K562 (cell line): ENCODE results near the gene ZC3H18.
A peak's percentile ranks its signal among the peaks of the same experiment; 100 is the strongest.

Experiments
- EGR1 ChIP-seq: fragments of 450-650 bp; conservative IDR thresholded peaks from 2 replicates; pipeline ENCODE4 v1.6.1; 2017; ENCODE audit warnings: mild to moderate bottlenecking
- FOSL1 ChIP-seq: fragments of 200-800 bp; sonication (Bioruptor generic); conservative IDR thresholded peaks from 2 replicates; pipeline ENCODE4 v1.6.1; 2016; ENCODE audit warnings: missing genetic modification characterization, missing compliant biosample characterization
- JUND ChIP-seq, 2 experiments: IDR thresholded peaks; 2 replicates in 1 of 2; 3 replicates in 1 of 2; pipeline ENCODE4 v1.6.1; 2011; ENCODE audit warnings: borderline replicate concordance in 2 of 2, low read depth in 2 of 2, low read length in 2 of 2, improper control_type of control experiment in 1 of 2, missing biosample characterization in 1 of 2, missing genetic modification characterization in 1 of 2, missing genetic modification reagents in 1 of 2
- NCOA6 ChIP-seq: fragments of 450-650 bp; IDR thresholded peaks from 2 replicates; pipeline ENCODE4 v1.6.1; 2017; ENCODE audit warnings: mild to moderate bottlenecking
- TRIM24 ChIP-seq, 2 experiments: fragments of 450-650 bp; IDR thresholded peaks; 2 replicates each; pipeline ENCODE4 v1.6.1; 2016
- ZNF707 ChIP-seq: fragments of 250-450 bp; sonication (Bioruptor Pico); conservative IDR thresholded peaks from 2 replicates; pipeline ENCODE4 v1.8.0; 2022; ENCODE audit warnings: inconsistent platforms, mild to moderate bottlenecking, moderate library complexity
- TF ChIP-seq, protein P1 (sequence below), 3 experiments: IDR thresholded peaks in 2 of 3; conservative IDR thresholded peaks in 1 of 3; 2 replicates each; pipeline ENCODE4 v1.5.1; 2011 to 2012; ENCODE audit warnings: low read length in 3 of 3, mild to moderate bottlenecking in 3 of 3, control low read depth in 2 of 3, improper control_type of control experiment in 1 of 3, inconsistent platforms in 1 of 3, low read depth in 1 of 3, mixed read lengths in 1 of 3, moderate library complexity in 1 of 3; ENCODE audit not compliant: insufficient read depth in 2 of 3
- TF ChIP-seq, protein P2 (sequence below): sonication (generic); formaldehyde crosslinking; IDR thresholded peaks from 2 replicates; pipeline ENCODE4 v1.8.0; 2022; ENCODE audit warnings: mild to moderate bottlenecking, low read depth, missing genetic modification reagents
- TF ChIP-seq, protein P3 (sequence below), 2 experiments: IDR thresholded peaks in 1 of 2; conservative IDR thresholded peaks in 1 of 2; 2 replicates each; pipeline ENCODE4 v1.6.1; 2016; ENCODE audit warnings: low read depth in 2 of 2, mild to moderate bottlenecking in 1 of 2, missing compliant biosample characterization in 1 of 2, missing genetic modification characterization in 1 of 2, moderate library complexity in 1 of 2
- TF ChIP-seq, protein P4 (sequence below): fragments of 450-650 bp; IDR thresholded peaks from 2 replicates; pipeline ENCODE4 v1.6.1; 2017; ENCODE audit warnings: antibody characterized with exemption
- TF ChIP-seq, protein P5 (sequence below): IDR thresholded peaks from 3 replicates; pipeline ENCODE4 v1.6.1; 2011; ENCODE audit warnings: borderline replicate concordance, mild to moderate bottlenecking, moderate library complexity; ENCODE audit not compliant: insufficient read length; ENCODE audit errors: extremely low read depth

DNA sequence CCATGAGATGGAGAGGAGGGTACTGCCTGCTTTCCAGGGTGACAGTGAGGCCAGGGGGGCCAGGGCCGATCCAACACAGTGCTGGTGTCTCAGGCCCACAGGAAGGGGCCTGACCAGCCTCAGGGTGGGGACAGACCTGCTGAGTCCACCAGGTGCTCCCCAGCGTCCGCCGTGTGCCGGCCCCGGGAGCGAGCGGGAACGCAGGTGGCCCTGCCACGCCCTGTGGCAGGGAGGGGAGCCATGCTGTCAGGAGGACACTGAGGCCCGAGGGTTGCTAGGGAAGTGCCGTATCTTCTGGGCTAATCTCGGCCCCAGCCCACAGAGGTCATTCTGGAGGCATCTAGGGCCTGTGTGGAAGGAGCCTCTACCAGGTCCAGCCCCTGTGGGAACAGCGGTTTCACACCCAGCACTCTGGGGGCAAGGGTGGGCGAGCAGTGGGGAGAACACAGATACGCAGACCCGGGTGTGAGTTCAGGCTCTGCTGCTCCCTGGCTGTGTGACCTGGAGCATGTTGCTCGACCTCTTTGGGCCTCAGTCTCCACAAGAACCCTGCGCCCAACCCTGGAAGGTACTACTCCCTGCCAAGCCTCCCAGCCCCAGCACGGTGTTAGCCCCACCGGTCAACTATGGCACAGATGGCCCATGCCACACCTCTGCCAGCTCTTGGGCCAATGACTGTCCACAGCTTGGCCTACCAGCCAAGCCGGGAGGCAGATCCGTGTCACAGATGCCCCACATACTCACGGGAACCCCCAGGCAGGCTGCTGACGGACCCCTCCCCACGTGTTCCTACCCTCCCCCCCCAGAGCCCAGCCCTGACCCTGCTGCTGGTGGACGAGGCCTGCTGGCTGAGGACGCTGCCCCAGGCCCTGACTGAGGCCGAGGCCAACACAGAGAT lies 43.9 kb upstream of the ZC3H18 start:
- no peak for TF ChIP-seq JUND (IDR thresholded peaks at IDR 0.05; ENCODE audit: borderline replicate concordance, low read depth, low read length)
- TF ChIP-seq JUND (tag; IDR thresholded peaks at IDR 0.05; ENCODE audit: borderline replicate concordance, low read depth, low read length): peak; percentile 12; the same call in 1 of the 3 replicates
- TF ChIP-seq, protein P1, sequence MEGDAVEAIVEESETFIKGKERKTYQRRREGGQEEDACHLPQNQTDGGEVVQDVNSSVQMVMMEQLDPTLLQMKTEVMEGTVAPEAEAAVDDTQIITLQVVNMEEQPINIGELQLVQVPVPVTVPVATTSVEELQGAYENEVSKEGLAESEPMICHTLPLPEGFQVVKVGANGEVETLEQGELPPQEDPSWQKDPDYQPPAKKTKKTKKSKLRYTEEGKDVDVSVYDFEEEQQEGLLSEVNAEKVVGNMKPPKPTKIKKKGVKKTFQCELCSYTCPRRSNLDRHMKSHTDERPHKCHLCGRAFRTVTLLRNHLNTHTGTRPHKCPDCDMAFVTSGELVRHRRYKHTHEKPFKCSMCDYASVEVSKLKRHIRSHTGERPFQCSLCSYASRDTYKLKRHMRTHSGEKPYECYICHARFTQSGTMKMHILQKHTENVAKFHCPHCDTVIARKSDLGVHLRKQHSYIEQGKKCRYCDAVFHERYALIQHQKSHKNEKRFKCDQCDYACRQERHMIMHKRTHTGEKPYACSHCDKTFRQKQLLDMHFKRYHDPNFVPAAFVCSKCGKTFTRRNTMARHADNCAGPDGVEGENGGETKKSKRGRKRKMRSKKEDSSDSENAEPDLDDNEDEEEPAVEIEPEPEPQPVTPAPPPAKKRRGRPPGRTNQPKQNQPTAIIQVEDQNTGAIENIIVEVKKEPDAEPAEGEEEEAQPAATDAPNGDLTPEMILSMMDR (IDR thresholded peaks at IDR 0.05 in 2 of 3, conservative IDR thresholded peaks at IDR 0.05 in 1 of 3; ENCODE audit: insufficient read depth in 2 of 3, low read depth in 1 of 3, low read length in 3 of 3): no peak
- TF ChIP-seq, protein P2, sequence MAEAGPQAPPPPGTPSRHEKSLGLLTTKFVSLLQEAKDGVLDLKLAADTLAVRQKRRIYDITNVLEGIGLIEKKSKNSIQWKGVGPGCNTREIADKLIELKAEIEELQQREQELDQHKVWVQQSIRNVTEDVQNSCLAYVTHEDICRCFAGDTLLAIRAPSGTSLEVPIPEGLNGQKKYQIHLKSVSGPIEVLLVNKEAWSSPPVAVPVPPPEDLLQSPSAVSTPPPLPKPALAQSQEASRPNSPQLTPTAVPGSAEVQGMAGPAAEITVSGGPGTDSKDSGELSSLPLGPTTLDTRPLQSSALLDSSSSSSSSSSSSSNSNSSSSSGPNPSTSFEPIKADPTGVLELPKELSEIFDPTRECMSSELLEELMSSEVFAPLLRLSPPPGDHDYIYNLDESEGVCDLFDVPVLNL (CRISPR knock-in tag): no peak
- TF ChIP-seq ZNF707 (CRISPR knock-in tag): no peak
- TF ChIP-seq EGR1: no peak
- no peak for TF ChIP-seq NCOA6
- TF ChIP-seq, protein P3, sequence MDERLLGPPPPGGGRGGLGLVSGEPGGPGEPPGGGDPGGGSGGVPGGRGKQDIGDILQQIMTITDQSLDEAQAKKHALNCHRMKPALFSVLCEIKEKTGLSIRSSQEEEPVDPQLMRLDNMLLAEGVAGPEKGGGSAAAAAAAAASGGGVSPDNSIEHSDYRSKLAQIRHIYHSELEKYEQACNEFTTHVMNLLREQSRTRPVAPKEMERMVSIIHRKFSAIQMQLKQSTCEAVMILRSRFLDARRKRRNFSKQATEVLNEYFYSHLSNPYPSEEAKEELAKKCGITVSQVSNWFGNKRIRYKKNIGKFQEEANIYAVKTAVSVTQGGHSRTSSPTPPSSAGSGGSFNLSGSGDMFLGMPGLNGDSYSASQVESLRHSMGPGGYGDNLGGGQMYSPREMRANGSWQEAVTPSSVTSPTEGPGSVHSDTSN (CRISPR knock-in tag; IDR thresholded peaks at IDR 0.05; ENCODE audit: low read depth): no peak
- TF ChIP-seq, protein P3 (tag; conservative IDR thresholded peaks at IDR 0.05; ENCODE audit: low read depth): no peak
- no peak for TF ChIP-seq TRIM24 (IDR thresholded peaks at IDR 0.05)
- TF ChIP-seq, protein P4, sequence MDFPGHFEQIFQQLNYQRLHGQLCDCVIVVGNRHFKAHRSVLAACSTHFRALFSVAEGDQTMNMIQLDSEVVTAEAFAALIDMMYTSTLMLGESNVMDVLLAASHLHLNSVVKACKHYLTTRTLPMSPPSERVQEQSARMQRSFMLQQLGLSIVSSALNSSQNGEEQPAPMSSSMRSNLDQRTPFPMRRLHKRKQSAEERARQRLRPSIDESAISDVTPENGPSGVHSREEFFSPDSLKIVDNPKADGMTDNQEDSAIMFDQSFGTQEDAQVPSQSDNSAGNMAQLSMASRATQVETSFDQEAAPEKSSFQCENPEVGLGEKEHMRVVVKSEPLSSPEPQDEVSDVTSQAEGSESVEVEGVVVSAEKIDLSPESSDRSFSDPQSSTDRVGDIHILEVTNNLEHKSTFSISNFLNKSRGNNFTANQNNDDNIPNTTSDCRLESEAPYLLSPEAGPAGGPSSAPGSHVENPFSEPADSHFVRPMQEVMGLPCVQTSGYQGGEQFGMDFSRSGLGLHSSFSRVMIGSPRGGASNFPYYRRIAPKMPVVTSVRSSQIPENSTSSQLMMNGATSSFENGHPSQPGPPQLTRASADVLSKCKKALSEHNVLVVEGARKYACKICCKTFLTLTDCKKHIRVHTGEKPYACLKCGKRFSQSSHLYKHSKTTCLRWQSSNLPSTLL: no peak
- no peak for TF ChIP-seq FOSL1
- TF ChIP-seq, protein P5, sequence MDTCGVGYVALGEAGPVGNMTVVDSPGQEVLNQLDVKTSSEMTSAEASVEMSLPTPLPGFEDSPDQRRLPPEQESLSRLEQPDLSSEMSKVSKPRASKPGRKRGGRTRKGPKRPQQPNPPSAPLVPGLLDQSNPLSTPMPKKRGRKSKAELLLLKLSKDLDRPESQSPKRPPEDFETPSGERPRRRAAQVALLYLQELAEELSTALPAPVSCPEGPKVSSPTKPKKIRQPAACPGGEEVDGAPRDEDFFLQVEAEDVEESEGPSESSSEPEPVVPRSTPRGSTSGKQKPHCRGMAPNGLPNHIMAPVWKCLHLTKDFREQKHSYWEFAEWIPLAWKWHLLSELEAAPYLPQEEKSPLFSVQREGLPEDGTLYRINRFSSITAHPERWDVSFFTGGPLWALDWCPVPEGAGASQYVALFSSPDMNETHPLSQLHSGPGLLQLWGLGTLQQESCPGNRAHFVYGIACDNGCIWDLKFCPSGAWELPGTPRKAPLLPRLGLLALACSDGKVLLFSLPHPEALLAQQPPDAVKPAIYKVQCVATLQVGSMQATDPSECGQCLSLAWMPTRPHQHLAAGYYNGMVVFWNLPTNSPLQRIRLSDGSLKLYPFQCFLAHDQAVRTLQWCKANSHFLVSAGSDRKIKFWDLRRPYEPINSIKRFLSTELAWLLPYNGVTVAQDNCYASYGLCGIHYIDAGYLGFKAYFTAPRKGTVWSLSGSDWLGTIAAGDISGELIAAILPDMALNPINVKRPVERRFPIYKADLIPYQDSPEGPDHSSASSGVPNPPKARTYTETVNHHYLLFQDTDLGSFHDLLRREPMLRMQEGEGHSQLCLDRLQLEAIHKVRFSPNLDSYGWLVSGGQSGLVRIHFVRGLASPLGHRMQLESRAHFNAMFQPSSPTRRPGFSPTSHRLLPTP: no peak
